Measurements from ENCODE around the gene RAC3. TPM values are rescaled to one million over a fixed set of nuclear protein-coding genes. Genes with fewer than 3 reads are reported as not detected.

The RAC3 gene
- total RNA-seq, 2 experiments from 2014 or later, result 3.3 to 5.3 TPM

GRCh38 chr17:81992306-81993102 lies 39.0 kb upstream of the RAC3 start:
- ChIA-PET POLR2A (no interaction called here), CTCF (no interaction called here)
- Mint-ChIP-seq H3K27ac (no peak overlapping the region), H3K4me3 (no peak overlapping the region), H3K36me3 (ENCODE audit: low read depth) (peaks cover 10% of the 10 kb centered on the region), H3K4me1 (ENCODE audit: low read depth) (peaks cover 4% of the 10 kb centered on the region), H3K27me3 (no peaks in the 10 kb centered on the region), H3K9me3 (no peaks in the 10 kb centered on the region)
- H3K9me3 ChIP-seq (ENCODE audit: control insufficient read depth in 1 of 2, insufficient read depth in 1 of 2, low read length in 2 of 2), result no peaks in the 10 kb centered on the region
- no peak overlapping the region for H3K27ac ChIP-seq (ENCODE audit: low read depth in 1 of 2, low read length in 2 of 2)
- DNase-seq (no peak), ATAC-seq (ENCODE audit: poor library complexity) (no peak)
- no peaks in the 10 kb centered on the region for H3K4me1 ChIP-seq (ENCODE audit: insufficient read depth, low read length)
- H3K4me3 ChIP-seq (ENCODE audit: low read length), result no peak overlapping the region
- peaks cover 3% of the 10 kb centered on the region for H3K36me3 ChIP-seq (ENCODE audit: insufficient read depth, low read length)
- intact Hi-C loops (cut with DNase I, micrococcal nuclease), result no loop called here
- TF ChIP-seq CTCF (IDR thresholded peaks at IDR 0.05), result no peak
- H3K27me3 ChIP-seq (ENCODE audit: control insufficient read depth in 1 of 2, insufficient read depth in 2 of 2, low read length in 2 of 2), result no peaks in the 10 kb centered on the region

GRCh38 chr17:81993729-81994592 lies 37.5 kb upstream of the RAC3 start:
- ATAC-seq (ENCODE audit: poor library complexity) (no peak), DNase-seq (no peak)
- no peak overlapping the region for H3K27ac ChIP-seq (ENCODE audit: low read depth in 1 of 2, low read length in 2 of 2)
- intact Hi-C loops (cut with DNase I, micrococcal nuclease), result no loop called here
- Mint-ChIP-seq H3K27me3 (no peaks in the 10 kb centered on the region), H3K4me1 (ENCODE audit: low read depth) (peaks cover 4% of the 10 kb centered on the region), H3K9me3 (no peaks in the 10 kb centered on the region), H3K36me3 (ENCODE audit: low read depth) (peaks cover 14% of the 10 kb centered on the region), H3K4me3 (no peak overlapping the region), H3K27ac (no peak overlapping the region)
- no peaks in the 10 kb centered on the region for H3K27me3 ChIP-seq (ENCODE audit: control insufficient read depth in 1 of 2, insufficient read depth in 2 of 2, low read length in 2 of 2)
- no peaks in the 10 kb centered on the region for H3K36me3 ChIP-seq (ENCODE audit: insufficient read depth, low read length)
- POLR2A ChIA-PET, result no interaction called here
- no peak for TF ChIP-seq CTCF (IDR thresholded peaks at IDR 0.05)
- no peaks in the 10 kb centered on the region for H3K4me1 ChIP-seq (ENCODE audit: insufficient read depth, low read length)
- CTCF ChIA-PET, result interaction anchor here (1.3 kb wide), 1 partner anchor 34 kb away, joined by 4 read pairs; no protein-coding TSS in a partner anchor
- no peaks in the 10 kb centered on the region for H3K9me3 ChIP-seq (ENCODE audit: control insufficient read depth in 1 of 2, insufficient read depth in 1 of 2, low read length in 2 of 2)
- no peak overlapping the region for H3K4me3 ChIP-seq (ENCODE audit: low read length)

- Histone ChIP-seq H3K36me3 (ENCODE audit: insufficient read depth, low read length) (no peaks in the 10 kb centered on the region), H3K4me3 (ENCODE audit: low read length) (no peak overlapping the region), H3K27me3 (ENCODE audit: control insufficient read depth in 1 of 2, insufficient read depth in 2 of 2, low read length in 2 of 2) (no peaks in the 10 kb centered on the region), H3K9me3 (ENCODE audit: control insufficient read depth in 1 of 2, insufficient read depth in 1 of 2, low read length in 2 of 2) (no peaks in the 10 kb centered on the region), H3K27ac (ENCODE audit: low read depth in 1 of 2, low read length in 2 of 2) (no peak overlapping the region), H3K4me1 (ENCODE audit: insufficient read depth, low read length) (no peaks in the 10 kb centered on the region)
- no peak for ATAC-seq (ENCODE audit: poor library complexity)
- DNase-seq, result no peak
- peaks cover 14% of the 10 kb centered on the region for H3K36me3 Mint-ChIP-seq (ENCODE audit: low read depth)
- H3K27ac Mint-ChIP-seq, result no peak overlapping the region
- ChIA-PET POLR2A (no interaction called here), CTCF (interaction anchor here (1.3 kb wide), 1 partner anchor 35 kb away, joined by 4 read pairs; no protein-coding TSS in a partner anchor)
- intact Hi-C loops (cut with DNase I, micrococcal nuclease), result no loop called here
- no peak overlapping the region for H3K4me3 Mint-ChIP-seq
- no peaks in the 10 kb centered on the region for H3K27me3 Mint-ChIP-seq
- H3K4me1 Mint-ChIP-seq (ENCODE audit: low read depth), result peaks cover 4% of the 10 kb centered on the region
- no peaks in the 10 kb centered on the region for H3K9me3 Mint-ChIP-seq
- TF ChIP-seq CTCF (IDR thresholded peaks at IDR 0.05), result no peak
These were observed 36.6 kb upstream of the RAC3 start for GRCh38 chr17:81994593-81995462.

Data from CD4-positive, alpha-beta T cell (primary cell).